ENCODE results near the gene SNX6. TPM values are rescaled to one million over a fixed set of nuclear protein-coding genes. Genes with fewer than 3 reads are reported as not detected.

Gene SNX6
- total RNA-seq, 1 experiment from 2014 or later, result 69.3 TPM

GRCh38 chr14:34620839-34621238 lies 9.1 kb downstream of the SNX6 start:
- Histone ChIP-seq H3K23ac (ENCODE audit: insufficient read length, low read depth, low read length) (no peak overlapping the region), H3K9me3 (ENCODE audit: control insufficient read depth, low read depth, low read length) (no peaks in the 10 kb centered on the region), H4K91ac (ENCODE audit: insufficient read length, low read depth, low read length) (no peak overlapping the region), H2BK5ac (ENCODE audit: insufficient read length, low read length) (no peak overlapping the region), H3K56ac (ENCODE audit: insufficient read length, low read depth, low read length) (no peak overlapping the region), H3K4me2 (ENCODE audit: insufficient read depth, insufficient read length, low read length) (no peak overlapping the region), H2AK5ac (ENCODE audit: insufficient read length, low read length) (no peak overlapping the region), H2BK20ac (ENCODE audit: low read depth, low read length, poor library complexity, severe bottlenecking) (no peak overlapping the region), H3K9ac (ENCODE audit: extremely low read depth, insufficient read length, low read length) (no peak overlapping the region), H3K4me1 (ENCODE audit: insufficient read depth, low read length) (no peaks in the 10 kb centered on the region), H4K5ac (ENCODE audit: insufficient read length, low read depth, low read length) (no peak overlapping the region), H3K14ac (ENCODE audit: insufficient read depth, low read length) (no peak overlapping the region), H2BK12ac (ENCODE audit: insufficient read length, low read depth, low read length) (no peak overlapping the region), H3K27ac (ENCODE audit: insufficient read length, low read depth, low read length) (no peak overlapping the region), H3K27me3 (ENCODE audit: insufficient read depth, low read length) (no peaks in the 10 kb centered on the region), H2AFZ (ENCODE audit: low read length) (no peak overlapping the region), H3K4ac (ENCODE audit: low read depth, low read length) (no peak overlapping the region), H3K79me2 (ENCODE audit: insufficient read depth, low read length) (peaks cover 2% of the 10 kb centered on the region; the same call in 1 of the 2 replicates), H4K8ac (replicated peaks; ENCODE audit: insufficient read length, low read depth, low read length) (no peak overlapping the region), H2BK120ac (ENCODE audit: low read depth, low read length, poor library complexity, severe bottlenecking) (no peak overlapping the region), H3K79me1 (ENCODE audit: insufficient read depth, low read depth, low read length, poor library complexity, severe bottlenecking) (no peaks in the 10 kb centered on the region), H3K23me2 (ENCODE audit: insufficient read length, low read depth, low read length, poor library complexity, severe bottlenecking) (no peaks in the 10 kb centered on the region), H4K20me1 (ENCODE audit: control insufficient read depth, insufficient read depth, insufficient read length) (no peaks in the 10 kb centered on the region), H2BK15ac (ENCODE audit: low read depth, low read length) (no peak overlapping the region), H3K18ac (ENCODE audit: insufficient read length, low read depth, low read length) (no peak overlapping the region), H3T11ph (ENCODE audit: low read length) (no peak overlapping the region)
- H3K4me3 Mint-ChIP-seq, result no peak overlapping the region
- TF ChIP-seq CTCF (conservative IDR thresholded peaks at IDR 0.05), result no peak
- H3K27ac Mint-ChIP-seq, result no peak overlapping the region
- H3K36me3 Mint-ChIP-seq (ENCODE audit: insufficient read depth in 1 of 3, low read depth in 3 of 3), result peaks cover 18 to 57% (median 49%) of the 10 kb centered on the region in 3 experiments; a peak in 6 of 7 replicates
- H3K27me3 Mint-ChIP-seq (ENCODE audit: low read depth), result no peaks in the 10 kb centered on the region
- no peaks in the 10 kb centered on the region for H3K4me1 Mint-ChIP-seq
- WGBS (ENCODE audit: extremely low coverage, insufficient read length, low lambda C conversion rate), result no CpG with 5 or more reads among the region's 3 CpGs
- DNase-seq, result no peak
- H3K9me3 Mint-ChIP-seq, result no peaks in the 10 kb centered on the region

All from H9 (cell line).